HG02885 (cell line): Measurements from ENCODE around the gene TMEM145.
"Not testable (repeated sequence)": the region's sequence is repeated elsewhere in the genome, so short reads cannot be mapped to it uniquely, and the experiment has no call there.

ENCODE experiments used
- ATAC-seq: cut with Tn5 transposase; IDR thresholded peaks from one replicate; pipeline ENCODE4 v1.9.1; 2021; ENCODE audit warnings: mild to moderate bottlenecking; ENCODE audit not compliant: unreplicated experiment, poor library complexity

TMEM145 gene

DNA sequence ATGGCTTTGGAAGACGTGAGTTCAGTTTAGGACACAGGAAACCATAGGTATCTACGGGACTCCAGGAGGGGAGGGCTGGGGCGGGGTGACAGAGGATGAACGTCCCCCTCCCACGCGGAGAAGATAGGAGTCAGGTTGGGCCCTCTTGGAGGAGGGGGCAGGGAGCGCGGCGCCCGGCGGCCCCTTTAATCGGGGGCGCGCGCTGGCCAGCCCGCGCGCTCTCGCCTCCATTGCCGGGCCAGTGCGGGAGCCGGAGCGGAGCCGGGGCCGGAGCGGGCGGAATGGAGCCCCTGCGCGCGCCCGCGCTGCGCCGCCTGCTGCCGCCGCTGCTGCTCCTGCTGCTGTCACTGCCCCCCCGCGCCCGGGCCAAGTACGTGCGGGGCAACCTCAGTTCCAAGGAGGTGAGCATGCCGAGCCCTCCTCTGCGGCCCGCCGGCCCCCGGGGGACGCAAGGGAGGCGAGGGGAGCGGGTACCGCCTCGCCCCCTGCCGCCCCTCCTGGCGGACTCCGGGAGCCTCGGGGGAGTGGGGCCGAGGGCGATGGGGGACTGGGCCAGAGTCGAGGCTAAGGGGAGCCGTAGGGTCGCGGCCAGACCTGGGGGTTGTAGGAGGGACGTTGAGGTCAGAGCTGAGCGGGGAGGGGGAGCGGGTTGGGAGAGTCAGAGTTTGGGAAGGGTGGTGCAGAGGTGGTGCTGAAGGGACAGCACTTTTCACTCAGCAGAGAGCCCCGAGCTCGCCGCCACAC is at the start of gene TMEM145:
TMEM145 (plus strand) TSS at position 214 of the 744 bp plus-strand sequence; CDS start at position 282, 68 bp downstream.
- ATAC-seq, result no peak

DNA sequence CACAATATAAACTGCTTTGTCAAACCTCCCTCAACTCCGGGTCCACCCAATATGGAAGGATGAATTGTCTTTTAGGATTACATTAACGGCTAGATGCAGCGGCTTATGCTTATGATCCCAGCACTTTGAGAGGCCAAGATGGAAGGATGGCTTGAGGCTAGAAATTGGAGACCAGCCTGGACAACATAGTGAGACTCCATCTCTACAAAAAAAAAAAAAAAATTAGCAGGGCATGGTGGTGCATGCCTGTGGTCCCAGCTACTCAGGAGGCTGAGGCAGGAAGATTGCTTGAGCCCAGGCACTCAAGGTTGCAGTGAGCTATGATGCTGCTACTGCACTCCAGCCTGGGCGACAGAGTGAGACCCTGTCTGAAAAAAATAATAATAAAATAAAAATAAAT is 47.0 kb upstream of the TMEM145 start:
- not testable (repeated sequence) for ATAC-seq

DNA sequence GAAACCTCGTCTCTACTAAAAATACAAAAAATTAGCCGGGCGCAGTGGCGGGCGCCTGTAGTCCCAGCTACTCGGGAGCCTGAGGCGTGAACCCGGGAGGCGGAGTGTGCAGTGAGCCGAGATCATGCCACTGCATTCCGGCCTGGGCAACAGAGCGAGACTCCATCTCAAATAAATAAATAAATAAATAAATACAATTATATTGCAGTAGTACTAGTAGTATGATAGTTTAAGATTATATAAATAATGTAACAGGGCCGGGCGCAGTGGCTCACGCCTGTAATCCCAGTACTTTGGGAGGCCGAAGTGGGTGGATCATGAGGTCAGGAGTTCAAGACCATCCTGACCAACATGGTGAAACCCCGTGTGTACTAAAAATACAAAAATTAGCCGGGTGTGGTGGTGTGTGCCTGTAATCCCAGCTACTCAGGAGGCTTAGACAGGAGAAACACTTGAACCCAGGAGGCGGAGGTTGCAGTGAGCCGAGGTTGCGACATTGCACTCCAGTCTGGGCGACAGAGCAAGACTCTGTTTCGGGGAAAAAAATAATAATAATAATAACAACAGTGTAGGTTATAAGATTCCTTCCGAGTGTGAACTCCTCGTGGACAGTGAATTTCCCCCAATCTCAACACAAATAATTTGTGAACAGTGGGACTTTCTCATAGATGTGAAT is 46.0 kb upstream of the TMEM145 start:
- ATAC-seq, result not testable (repeated sequence)

DNA sequence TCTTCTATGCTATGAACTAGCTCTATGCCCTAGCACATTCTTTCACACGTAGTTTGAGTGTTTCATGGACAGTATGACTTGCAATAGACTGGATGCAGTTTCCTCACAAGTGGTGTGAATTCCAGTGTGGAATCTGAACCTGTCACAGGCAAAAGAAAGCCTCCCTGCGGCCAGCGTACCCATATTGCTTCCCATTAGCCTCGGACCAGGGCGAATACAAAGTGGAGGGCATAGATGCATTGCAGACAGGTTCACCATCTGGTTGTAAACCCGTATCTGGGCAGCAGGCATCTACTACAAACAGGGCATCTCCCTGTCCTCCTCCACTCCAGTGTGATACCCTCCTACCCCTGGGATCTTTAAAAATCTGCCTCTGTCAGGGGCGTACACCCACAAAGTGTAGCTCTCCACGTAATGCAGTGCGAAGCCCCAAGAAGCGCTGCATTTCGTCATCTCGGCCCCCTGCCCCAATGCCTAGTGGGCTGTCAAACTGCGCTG is 45.4 kb upstream of the TMEM145 start:
- ATAC-seq, result no peak

DNA sequence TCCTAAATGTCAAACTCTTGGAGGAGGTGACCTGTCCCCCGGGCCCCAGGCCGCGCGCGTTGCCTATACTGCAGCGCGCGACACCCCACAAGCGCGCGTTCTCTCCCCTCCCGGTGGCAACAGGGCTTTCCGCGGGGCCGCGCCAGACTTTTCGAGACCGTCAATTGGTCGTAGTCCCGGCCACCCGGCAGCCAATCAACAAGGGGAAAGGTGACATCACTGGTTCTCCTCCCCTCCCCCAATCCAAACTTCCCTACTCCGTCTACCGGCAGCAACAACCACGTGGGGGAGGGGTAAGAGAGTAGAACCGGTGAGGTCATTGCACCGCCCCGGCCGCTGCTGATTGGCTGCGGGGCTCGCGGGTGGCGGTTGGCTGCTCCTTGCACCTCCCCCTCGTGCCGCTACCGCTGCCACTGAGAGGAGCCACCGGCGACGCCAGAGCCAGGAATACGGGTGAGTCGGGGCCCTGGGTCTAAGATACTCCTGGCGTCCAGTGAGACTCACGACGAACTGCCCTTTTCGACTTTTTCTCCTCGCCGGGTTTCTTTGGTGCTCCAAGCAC is 44.9 kb upstream of the TMEM145 start:
- ATAC-seq, result peak; percentile 54

DNA sequence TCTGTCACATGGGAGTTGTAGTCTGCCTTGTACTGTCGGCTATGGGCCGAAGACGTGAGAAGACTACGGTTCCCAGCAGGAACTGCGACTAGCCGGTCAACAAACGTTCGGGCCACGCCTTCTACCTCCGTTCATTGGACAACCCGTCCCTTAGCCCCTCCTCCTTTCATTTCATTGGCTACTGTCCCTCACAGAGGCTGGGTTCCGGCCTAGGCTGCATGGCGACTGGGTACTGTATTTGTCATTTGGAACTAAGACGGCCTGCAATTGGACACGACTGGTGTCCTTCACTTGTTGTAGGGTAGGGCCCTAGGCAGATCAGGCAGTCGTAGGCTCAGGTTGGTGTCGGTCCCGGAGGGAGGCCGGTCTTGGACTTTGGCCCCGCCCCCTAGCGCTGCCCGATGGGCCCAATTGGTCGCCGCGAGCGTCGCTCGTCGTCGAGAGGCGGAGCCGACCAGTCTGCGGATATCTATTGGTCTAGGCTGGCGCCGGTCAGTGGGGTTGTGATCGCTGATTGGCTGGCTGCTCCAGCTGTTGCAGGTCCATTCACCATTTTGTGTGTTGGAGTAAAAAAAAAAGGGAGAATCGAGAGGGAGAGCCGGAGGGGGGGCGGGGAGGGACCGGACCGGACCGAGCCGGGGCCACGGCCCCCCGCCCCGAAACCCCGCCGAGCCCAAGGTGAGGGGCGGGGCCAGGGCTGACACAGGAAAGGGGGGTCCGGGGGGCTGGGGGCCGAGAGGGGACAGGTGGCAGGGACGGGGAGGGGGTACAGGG is 44.2 kb upstream of the TMEM145 start, which contains the start of gene CIC:
CIC (plus strand) TSS at position 549 of the 774 bp plus-strand sequence. CDS start 2,532 bp downstream, outside the sequence.
- ATAC-seq, result peak; percentile 84

DNA sequence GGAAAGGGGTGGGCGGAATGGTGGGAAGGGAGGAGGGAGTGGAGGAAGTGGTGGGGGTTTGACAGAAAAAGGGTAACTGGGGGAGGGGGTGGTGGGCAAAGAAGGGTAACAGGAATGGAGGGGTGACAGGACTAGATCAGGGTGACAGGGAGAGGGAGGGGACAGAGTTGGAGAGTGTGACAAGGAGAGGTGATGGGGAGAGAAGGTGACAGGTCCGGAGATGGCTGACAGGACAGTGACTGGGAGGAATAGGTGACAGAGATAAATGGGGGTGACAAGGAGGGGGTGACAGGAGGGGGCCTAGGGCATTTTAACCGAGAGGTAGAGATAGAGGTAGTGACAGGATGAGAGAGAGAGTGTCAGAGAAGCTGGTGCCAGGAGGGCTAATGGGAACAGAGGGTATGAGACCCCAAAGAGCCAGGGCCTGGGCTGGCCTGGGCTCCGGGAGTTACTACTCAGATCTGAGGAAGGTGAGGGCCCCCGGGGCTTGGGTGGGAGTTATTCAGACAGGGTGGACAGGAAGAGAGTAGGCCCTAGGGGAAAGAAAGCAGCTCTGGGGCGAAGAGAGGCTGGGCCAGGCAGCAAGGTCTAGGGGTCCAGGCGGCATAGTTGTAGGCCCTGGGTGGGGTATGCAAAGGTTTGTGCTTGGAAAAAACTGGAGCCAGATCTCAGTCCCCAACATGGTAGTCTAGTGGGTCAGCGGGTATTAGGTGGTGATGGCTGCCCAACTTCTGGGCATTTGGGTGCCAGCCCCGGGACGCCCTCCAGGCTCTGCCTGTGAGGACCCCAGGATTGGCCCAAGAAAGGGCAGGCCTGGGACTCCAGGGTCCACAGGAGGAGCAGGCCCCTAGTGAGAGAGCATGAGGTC is 43.4 kb upstream of the TMEM145 start:
- no peak for ATAC-seq

DNA sequence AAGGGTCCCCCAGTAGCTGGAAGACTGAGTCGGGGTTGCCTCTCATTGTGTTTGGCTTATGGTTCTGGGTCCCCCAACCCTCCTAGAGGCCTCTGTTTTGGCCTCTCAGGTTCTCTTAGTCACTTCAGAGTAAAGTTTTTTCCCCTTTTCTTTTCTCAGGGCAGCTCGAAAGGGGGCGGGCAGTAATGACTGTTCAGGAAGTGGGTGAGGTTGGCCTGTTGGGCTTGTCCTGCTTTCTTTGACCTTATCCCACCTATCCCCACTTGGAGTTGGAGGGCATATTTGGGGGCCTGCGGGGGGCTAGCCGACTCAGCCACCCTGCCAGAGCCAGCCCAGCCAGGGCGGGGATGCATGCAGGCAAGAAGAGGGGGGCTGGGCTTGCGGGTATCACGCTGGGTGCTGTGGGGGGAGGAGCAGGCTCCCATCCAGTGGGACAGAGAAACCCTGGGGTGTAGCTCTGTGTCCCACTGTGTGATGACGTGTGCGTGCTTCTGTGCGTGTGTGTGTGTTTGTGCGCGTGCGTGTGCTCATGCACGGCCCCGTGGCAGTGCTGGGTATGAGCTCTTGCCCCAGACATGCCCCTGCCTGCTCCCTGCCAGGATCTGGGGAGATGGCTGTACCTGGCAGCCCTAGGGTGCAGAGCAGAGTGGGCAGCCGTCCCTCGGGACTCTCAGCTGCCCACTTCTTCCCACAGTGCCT is 42.6 kb upstream of the TMEM145 start:
- no peak for ATAC-seq

DNA sequence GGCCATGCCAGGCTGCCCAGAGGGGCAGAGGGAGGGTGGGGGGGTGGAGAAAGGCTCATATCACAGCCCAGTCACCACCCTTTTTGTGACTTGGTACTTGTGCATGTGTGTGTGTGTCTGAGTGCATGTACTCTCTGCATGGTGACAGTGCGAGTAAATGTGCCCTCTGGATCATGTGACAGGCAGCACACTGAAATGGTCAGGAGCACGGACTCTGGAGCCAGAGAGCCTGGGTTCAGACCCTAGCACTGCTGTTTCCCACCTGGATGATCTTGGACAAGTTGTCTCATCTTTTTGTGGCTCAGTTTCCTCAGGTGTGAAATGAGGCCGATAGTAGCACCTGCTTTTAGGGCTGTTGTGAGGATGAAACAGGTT is 42.1 kb upstream of the TMEM145 start:
- no peak for ATAC-seq

DNA sequence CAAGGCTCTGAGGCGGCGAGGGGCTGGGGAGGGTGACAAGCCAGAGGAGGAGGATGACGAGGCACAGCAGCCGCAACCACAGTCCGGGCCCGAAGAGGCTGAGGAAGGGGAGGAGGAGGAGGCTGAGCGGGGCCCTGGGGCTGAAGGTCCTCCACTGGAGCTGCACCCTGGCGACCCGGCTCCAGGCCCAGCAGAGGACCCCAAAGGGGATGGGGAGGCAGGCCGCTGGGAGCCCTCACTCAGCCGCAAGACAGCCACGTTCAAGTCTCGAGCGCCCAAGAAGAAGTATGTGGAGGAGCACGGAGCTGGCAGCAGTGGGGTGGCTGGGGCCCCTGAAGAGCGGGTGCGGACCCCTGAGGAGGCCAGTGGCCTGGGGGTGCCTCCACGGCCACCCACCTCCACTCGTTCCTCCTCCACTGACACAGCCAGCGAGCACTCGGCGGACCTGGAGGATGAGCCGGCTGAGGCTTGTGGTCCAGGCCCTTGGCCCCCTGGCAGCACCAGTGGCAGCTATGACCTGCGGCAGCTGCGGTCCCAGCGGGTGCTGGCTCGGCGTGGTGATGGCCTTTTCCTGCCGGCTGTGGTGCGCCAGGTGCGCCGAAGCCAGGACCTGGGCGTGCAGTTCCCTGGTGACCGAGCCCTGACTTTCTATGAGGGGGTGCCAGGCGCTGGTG is 41.1 kb upstream of the TMEM145 start:
- ATAC-seq, result no peak

DNA sequence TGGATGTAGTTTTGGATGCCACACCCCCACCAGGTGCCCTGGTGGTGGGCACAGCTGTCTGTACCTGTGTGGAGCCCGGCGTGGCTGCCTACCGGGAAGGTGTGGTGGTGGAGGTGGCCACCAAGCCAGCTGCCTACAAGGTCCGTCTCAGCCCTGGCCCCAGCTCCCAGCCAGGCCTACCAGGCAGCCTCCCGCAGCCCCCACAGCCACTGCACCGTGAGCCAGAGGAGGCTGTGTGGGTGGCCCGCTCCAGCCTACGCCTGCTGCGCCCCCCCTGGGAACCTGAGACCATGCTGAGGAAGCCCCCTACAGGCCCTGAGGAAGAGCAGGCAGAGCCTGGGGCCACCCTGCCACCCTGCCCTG is 40.6 kb upstream of the TMEM145 start:
- no peak for ATAC-seq

DNA sequence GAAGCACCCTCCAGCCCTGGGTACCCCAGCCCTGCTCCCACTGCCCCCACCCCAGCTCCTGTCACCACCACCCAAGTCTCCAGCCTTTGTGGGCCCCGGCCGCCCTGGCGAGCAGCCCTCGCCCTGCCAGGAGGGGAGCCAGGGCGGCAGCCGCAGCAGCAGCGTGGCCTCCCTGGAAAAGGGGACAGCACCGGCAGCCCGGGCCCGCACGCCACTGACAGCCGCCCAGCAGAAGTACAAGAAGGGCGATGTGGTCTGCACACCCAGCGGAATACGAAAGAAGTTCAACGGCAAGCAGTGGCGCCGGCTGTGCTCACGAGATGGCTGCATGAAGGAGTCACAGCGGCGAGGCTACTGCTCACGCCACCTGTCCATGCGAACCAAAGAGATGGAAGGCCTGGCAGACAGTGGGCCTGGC is 40.1 kb upstream of the TMEM145 start:
- ATAC-seq, result no peak

DNA sequence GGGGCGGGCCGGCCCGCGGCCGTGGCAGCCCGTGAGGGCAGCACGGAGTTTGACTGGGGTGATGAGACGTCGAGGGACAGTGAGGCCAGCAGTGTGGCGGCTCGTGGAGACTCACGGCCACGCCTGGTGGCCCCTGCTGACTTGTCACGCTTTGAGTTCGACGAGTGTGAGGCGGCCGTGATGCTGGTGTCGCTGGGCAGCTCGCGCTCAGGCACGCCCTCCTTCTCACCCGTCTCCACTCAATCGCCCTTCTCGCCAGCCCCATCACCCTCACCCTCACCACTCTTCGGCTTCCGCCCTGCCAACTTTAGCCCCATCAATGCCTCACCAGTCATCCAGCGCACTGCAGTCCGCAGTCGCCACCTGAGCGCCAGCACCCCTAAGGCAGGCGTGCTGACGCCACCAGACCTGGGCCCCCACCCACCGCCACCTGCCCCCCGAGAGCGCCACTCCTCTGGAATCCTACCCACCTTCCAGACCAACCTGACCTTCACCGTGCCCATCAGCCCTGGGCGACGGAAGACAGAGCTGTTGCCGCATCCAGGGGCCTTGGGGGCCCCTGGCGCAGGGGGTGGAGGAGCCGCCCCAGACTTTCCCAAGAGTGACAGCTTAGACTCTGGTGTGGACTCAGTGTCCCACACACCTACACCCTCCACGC is 39.6 kb upstream of the TMEM145 start:
- ATAC-seq, result no peak

DNA sequence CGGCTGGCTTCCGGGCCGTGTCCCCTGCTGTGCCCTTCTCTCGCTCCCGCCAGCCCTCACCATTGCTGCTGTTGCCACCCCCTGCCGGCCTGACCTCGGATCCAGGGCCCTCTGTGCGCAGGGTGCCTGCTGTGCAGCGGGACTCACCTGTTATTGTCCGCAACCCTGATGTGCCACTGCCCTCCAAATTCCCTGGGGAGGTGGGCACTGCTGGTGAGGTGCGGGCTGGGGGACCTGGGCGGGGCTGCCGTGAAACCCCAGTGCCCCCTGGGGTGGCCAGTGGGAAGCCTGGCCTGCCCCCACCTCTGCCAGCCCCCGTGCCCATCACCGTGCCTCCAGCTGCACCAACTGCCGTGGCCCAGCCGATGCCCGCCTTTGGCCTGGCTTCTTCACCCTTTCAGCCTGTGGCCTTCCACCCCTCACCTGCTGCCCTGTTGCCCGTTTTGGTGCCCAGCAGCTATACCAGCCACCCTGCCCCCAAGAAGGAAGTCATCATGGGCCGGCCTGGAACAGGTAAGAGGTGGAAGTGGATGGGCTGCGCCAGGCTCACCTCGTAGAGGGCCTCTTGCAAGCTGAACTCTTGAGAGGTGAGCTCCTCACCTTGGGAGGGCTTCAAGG is 38.9 kb upstream of the TMEM145 start:
- no peak for ATAC-seq

DNA sequence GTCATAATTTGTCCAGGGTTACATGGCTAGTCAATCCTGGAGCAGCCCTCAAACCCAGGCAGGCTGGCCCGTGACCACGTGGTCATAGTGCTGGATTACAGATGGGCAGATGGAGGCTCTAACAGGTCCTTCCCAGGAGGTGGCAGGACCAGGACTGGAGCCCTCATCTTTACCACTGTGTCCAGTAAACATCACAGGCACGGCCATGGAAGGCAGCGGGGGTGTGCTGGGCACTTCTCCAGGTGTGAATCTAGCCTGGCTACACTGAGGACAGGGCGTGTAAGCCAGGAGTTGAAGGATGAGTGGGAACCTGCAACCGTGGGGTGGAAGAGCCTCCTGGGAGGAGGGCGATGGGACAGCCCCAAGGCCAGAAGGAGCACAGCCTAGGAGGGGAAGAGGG is 38.0 kb upstream of the TMEM145 start:
- ATAC-seq, result no peak

DNA sequence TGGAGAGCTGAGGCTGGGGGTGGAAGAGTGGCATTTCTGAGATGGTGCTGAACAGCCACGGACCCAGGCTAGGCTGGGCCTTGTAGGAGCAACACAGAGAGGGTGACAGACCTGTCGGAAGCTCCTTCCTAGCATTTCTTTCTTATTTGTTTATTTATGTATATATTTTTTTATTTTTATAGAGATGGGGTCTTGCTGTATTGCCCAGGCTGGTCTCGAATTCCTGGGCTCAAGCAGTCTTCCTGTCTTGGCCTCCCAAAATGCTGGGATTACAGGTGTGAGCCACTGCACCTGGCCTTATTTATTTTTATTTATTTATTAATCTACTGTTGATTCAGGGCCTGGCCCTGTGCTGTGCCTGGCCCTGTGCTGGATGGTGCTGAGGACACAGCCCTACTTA is 37.6 kb upstream of the TMEM145 start:
- no peak for ATAC-seq

DNA sequence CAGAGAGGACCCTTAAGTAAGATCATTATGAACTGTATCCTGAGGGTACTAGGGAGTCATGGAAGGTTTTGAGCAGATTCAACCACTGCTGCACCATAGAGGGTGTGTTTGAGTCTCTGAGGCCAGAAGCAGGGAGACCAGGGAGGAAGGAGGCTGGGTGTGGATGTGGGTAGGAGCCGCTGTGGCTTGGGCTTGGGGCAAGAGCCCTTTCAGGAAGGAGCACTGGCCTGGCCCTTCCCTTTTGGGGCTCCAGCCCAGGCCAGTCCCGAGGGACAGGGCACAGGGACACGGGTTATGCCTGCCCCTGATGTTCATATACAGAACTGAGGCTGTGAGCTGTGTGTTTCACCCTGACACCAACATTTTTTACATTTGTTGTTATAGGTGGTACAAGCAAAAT is 36.8 kb upstream of the TMEM145 start:
- no peak for ATAC-seq

DNA sequence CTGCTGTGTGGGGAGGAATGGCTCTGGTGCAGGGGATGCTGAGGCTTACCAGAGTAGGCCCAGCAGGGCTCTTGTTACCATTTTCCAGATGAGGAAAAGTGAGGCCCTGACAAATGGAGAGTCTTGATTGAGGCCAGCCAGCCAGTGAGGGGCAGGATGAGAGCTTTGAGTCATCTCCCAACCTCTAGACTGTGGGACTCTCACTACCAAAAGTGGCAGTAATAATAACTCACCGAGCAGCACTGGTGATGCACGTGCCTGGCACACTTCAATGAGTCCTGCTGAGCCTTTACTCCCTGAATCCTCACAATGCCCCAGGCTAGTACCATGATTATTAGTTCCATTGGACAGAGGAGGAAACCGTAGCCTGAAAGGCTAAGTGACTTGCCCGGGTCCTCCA is 36.3 kb upstream of the TMEM145 start:
- no peak for ATAC-seq
